ENCODE measurements around the gene PDE11A.
A peak's percentile ranks its signal among the peaks of the same experiment; 100 is the strongest.

Gene PDE11A

DNA sequence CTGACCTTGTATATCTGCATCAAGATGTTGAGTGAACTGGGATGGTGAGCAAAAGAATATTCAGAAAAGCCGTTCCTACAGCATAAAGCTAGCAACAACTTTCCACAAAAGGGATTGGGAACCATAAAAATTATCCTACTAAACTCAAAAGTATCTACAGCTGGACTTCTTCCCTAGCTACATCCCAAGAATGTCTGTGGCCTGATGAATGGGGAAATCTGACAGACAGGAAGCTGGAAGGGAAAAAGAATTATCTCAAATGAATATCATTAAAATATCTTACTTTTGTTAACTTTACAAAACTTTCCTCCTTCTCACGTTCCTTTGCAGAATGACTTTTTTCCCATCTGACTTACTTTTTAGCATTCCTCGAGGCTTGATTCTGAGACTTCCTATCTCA, 150.9 kb downstream of the PDE11A start:
- DNase-seq = no peak

DNA sequence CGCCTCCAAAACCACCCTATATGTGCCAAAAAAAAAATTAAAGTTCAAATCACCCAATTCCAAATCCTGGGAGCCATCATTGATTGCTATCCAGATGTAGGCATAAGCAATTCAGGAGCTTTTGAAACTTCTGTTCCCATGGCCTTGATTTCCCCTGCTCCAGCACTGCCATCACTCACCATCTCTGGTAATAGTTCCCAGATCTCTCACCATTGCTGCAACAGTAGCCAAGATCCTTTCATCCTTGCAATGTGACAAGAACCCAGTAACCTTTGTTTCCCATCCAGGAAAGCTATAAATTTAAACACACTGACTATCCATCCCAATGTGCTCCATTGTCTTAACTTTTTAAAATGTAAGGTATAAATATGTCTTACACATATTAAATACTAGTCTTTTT, 155.4 kb downstream of the PDE11A start:
- no peak for DNase-seq

DNA sequence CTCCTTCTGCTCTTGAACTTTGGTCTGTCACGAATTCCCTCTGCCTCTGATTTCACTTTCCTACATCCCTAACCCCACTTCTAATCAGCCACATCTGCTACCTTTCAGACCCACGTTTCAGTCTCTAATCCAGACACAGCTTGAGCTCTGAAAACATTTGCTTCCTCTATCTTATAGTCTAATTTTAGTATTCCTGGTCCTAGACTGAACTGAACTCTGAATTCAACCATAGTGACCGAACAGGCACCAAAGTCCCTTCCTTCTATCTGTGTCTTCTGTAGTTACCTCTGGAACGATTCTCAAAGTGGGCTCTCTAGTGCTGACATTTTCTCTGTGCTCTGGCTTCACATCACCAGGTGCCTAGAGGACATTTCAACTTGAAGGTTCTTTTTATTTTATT, 156.2 kb downstream of the PDE11A start:
- DNase-seq = no peak

DNA sequence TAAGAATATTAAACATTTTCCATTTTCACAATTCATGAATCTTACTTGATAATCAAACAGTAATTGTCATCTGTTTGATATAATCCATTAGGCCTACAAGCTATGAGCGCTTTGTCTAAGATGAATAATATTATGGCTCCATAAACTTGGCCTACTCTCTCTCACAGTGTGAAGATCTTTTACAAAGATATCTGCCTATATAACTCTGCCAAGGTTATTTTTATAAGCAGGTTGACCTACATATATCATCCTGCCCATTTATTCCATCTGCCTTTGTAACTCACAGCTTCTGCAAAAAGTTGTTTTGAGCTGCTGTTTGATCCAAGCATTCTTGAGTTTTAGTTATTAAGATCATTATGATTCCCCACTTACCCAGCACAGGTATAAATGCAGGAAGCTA, 158.3 kb downstream of the PDE11A start:
- no peak for DNase-seq

DNA sequence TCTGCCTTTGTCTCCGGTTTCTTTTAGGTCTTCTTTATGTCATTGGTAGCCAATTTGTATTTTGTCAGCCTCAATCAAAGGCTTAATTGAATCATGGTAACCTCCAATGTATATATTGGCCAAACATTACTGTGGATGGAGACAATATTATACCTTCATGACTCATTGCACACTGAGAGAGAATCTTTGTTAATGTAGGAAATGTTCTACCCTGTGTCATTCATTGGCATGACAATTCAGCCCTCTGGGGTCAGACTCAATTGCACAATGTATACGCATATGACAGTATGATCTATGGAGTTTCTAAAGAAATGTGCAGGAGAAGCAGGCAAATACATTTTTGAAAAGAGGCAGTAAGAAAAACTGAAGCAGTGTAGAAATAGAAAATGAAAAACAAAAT, 162.6 kb downstream of the PDE11A start:
- no peak for DNase-seq

DNA sequence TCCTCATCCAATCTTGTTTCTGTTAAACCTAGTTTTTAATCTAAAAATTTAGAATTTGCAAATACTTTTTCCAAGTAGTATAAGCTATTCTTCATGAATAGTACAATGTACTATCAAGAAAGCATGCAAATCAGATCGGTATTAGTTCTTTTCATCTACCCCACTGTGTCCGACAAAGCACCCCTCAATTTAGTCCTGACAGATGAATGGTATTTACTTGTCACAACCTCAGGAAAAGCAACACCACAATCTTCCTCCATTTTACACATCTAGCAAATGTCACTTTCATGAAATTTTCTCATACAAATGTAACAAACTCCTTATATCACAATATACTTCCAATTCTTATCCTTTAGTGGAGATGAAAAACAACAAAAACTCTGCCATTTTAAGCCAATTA, 163.8 kb downstream of the PDE11A start:
- no peak for DNase-seq

DNA sequence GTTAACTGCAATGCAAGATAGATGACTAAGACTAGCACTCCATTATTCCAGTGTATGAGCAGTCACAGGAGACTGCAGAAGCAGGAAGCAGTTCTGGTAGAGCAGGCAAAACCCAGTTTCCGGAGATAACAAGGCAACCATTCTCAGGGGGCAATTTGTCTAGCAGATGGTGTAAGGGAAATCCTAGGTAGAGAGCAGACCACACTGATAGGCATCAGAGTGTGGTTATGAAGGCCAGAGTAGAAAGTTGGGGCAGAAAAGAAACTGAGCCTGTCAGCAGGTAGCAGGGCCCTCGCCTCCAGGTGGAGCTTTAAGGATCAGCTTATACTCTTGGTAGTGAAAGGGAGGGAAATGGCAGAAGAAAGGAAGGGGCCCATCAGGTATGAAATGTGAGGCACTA, 164.4 kb downstream of the PDE11A start:
- no peak for DNase-seq

DNA sequence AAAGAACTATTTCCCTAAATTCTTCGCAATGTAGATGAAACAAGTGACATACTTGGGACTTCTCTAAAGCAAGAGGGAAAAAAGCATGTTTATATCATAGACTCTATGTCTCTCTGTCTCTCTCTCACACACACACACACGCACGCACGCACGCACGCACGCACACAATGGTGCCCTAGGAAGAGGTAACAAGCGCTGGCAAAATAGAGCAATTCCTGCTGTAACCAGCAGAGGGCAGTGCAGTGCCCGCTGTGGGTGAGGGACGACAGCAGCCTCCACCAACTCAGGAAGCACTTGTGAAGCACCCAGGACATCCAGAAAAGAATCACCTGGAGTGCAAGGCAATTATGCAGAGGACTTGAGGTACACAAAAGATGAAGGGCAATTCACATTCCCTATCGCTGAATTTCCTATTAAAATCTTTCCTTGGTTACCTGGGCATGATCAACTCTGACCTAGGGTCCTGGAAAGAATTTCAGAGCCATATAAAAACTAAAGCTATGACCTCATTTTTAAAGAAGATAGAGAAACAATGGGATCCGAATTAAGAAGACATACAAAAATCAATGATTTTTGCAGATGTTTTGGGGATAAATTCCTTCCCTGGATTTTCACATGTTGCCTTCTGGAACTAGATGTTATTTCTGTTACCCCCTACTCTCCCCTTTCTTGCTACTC, 166.4 kb downstream of the PDE11A start:
- DNase-seq = peak; percentile 52 to 54

DNA sequence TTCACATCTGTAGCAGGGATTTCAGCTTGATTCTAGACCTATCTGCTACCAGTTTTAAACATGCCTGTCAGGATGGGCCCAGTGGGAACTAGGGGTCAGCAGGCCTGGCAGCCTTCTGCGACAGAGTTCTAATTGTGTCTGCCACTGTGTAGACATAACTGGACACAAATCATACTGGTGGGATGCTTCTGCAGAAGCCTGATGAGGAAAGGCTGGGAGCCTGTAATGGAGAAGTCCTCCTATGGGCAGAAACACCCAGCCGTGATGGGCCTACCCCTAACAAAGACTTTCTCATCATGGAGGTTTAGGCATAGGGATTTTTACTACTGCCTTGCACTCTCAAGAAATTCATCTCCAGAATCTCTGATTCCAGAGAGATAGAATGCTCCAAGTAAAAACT, 166.9 kb downstream of the PDE11A start:
- no peak for DNase-seq

DNA sequence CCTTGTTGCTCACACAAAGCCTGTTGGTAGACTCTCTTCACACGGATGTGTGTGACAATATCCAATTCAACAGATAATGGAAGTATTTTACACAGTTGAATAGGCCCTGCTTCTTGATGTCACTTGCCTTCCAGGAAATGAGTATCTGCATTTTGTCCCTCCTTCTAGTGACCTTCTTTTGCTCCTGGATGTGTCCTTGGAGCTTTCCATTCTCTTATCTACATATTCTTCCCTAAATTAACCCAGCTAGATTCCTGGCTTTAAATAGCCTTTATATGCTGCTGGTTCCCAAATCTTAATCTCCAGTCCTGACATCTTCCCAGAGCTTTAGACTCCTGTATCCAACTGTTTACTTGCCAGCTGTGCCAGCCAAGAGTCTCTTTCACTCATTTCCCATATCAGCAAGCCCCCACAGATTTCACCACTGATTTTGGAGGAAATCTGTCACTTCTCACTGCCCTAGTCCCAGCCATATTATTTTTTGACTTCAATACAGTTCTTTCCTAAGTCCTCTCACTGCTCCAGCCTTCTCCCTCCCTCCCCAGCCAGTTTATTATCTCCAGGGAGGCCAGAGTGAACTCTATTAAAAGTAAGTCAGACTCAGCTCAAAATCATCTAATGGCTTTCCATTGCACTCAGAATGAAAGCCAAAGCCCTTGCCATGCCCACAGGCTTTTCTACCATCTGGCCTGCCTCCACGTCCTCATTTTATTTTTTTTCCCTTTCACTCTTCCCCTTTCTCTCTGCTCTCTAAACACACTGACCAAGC, 170.0 kb downstream of the PDE11A start:
- no peak for DNase-seq

DNA sequence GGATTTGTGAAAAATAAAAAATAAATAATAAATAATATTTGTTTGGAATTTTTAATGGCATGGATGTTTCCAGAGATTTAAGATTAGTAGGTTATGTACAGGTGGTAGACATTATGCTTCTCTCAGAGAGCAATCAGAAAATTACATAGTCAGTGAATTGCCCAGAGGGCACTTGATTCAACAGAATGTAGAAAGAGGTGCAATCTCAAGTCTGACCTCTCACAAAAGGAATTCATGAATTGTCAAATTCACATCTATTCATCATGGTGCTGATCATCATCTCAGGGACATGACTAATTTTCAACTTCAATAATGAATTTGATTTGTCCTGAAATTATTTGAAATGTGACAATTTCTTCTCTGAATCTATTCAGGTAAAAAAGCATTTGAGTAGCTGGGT, 172.5 kb downstream of the PDE11A start:
- DNase-seq = no peak

DNA sequence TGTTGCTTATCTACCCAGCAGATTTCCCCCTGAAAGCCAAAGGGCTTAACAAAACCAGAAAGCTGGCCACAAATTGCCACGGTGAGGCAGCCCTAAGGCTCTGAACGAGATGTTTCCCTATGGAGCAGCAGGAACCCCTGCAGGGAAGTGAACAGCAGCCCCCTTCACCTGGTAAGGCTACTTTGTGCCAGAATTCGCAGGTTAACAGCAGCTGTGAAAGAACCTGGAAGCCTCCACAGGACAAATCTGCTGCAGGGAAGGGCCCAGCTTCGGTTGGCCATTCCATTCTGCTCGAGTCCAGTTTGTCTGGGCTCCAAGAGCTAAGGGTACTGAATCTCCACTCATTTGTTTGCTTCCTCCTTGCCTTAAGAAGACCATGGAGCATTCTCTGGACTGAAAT, 175.3 kb downstream of the PDE11A start:
- DNase-seq = no peak

DNA sequence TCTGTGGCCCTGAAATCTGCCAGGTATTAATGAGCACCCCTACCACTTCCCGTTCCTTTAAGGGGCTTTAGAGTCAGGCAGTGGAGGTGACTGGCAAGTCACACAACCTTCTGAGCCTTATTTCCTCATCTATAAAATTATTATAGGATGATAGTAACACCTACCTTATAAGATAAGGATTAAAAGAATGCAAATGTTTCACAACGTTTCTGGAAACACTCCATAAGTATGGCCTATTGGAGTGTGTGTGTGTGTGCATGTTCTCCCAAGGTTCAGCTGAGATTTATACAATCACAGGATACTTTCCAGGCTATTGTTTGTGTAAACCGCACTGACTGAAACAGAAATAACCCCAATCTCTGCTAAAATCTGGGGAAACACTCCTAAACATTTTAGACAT, 176.0 kb downstream of the PDE11A start:
- DNase-seq = no peak

DNA sequence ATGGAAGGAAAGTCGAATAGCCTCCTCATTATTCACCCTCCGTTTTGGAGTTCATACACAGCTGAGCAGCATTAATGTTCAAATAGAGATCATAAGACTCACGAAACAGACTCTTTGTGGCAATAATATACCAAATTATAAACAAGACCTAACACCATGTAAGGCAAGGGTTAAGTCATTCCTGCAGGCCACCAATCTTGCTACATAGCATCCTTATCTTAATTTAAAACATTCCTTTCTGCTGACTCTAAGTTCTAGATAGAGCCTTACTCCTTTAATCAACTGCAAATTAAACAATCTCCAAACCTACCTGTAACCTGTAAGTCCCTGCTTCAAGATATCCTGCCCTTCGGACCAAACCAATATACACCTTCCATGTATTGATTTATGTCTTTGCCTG, 178.0 kb downstream of the PDE11A start:
- DNase-seq = no peak

DNA sequence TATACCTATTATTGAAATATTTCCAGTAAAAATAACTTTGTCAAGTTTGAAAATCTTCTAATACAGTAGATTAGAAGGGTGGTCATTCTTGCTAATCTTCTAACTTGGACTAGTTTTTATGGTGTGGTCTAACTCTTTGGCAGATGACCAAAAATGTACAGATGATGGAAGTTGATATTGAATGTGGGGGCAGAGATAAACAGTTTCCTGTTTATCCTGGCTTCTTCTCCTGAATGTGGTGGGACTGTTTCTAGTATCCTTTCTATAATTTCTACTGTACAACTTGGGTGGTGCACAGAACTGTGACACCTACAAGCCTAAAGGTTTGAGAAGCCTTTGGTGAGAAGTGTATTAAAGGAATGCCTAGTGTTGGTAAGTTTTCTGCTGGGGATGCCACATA, 178.7 kb downstream of the PDE11A start:
- no peak for DNase-seq

DNA sequence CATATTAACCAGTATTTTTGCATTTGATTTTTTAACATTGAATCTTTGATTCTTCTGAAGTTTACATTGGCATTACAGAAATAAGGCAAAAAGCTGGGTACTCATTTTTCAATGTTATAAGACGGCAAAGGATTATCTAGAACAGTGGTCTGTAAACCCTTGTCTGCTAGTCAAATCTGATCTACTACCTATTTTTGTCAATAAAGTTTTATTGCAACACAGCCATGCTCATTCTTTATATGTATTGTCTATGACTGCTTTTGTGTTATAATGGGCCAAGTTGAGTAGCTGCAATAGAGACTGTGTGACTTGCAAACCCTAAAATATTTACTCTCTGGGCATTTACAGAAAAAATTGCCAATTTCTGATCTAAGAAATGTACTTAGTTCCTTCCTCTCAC, 181.0 kb downstream of the PDE11A start:
- no peak for DNase-seq

DNA sequence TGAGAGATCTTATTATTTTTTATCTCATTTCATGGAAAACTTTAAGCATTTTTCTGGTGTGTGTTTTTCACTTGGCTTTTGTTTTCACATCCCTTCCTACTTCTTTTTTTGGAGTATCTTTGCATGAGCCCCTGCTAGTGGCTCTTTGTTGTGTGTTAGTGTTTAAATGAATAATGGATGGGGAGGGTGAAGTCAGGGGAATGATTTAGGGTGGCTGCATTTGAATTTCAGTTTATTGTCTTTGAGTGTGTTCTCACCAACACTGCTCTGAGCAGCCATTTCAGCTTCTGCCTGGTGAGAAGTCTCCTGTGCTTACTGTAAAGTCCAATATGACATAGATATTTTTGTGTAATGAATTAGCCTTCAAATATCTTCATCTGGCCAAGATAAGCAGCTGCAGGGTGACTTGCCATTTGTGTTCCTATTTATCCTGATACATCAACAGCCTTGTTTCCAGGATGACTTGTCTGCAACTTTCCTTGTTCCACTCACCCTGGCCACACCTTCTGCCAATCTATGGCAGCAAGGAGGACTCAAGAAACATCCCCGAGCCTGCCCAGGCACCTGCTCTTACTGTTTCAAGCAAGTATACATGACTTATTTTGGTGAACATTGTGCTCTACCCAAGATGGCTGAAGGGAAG, 182.6 kb downstream of the PDE11A start:
- DNase-seq = no peak

DNA sequence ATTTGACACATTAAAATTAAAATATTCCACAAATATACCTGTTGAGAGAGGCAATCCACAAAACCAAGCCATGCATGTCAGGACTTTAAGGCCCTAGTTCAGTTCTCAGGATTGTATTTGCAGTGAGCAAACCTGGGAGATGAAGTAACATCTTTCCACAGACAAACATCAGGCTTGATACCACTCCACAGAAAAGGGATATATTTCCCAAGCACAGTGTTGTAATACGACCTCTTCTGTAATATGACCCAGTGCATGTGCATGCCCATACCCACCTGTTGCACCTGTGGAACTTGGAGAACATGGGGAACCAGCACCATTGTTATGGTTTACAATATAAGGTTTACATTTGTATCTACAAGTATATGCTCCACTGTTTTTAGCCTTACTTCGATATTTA, 184.0 kb downstream of the PDE11A start:
- no peak for DNase-seq

DNA sequence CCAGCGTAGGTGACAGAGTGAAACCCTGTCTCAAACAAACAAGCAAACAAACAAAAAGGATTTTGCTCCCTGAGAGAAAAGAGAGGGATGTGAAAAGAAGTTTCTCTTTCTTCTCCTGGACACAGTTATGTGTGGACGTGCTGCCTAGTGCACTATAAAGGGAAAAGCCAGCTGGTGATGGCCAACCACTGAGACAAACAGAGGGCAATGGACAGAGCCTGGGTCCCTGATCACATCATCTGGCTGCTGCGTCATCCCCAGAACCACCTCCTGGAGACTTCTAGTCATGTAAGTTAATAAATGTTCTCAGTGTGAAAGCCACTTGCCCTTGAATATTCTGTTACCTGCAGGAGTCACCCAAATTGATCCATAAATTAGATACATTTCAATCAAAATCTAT, 184.9 kb downstream of the PDE11A start:
- DNase-seq = no peak

DNA sequence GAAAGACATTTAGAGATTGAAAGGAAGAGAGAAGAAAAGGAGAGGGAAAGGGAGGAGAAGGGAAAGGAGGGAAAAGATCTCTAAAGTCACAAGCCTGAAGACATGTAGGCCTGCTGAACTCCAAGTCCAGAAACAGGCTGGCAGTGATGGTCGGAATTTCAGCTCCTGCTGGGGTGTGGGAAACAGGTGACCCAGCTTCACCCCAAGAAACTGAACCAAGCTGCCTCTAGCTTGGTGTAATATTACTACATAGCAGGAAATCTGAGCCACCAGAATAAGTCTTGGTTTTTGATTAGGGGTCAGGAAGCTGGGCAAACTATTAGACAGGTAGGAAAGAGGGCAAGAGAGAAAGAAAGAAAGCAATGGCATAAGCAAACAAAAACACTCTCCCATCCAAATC, 185.8 kb downstream of the PDE11A start:
- DNase-seq = no peak

DNA sequence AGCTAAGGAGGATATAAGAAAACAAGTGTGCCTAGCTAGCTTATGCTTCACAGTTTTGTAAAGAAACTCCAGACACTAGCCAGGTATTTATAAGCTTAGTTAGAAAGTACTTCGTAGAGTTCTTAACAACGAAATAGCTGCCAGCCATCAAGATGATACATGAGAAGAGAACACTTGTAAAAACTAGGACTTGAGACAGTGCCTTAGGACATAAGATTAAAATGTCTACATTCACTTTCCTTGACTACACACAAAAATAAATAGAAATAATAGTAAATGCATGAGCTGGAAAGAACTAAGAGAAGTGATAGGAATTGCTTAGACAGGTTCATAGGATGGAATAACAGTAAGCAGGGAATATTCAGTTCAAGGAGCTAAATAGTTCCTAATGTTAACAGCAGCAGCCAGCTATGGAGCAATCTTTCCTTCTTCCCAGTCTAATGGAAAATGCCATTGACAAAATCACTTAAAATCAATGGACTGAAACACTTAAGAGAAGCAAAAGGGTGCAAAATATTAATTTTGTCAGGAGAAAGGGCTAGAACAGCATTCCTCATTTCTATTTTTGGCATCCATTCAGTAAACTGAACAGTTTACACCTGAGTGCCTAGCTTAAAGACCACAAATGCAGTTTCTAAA, 186.6 kb downstream of the PDE11A start:
- no peak for DNase-seq

DNA sequence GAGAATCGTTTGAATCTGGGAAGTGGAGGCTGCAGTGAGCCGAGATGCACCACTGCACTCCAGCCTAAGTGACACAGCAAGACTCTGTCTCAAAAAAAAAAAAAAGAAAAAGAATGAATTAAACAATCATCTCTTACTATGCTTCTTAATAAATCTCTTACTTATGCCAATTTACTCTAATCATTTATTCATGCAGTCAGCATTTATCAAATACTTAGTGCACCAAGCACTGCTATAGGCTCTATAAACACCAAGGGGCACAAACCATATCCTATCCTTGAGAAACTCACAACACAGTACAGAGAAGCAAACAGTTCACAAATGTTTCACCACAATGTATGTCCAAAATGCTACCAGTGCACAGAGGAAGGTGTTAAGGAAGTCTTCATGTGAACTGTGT, 189.4 kb downstream of the PDE11A start:
- no peak for DNase-seq

DNA sequence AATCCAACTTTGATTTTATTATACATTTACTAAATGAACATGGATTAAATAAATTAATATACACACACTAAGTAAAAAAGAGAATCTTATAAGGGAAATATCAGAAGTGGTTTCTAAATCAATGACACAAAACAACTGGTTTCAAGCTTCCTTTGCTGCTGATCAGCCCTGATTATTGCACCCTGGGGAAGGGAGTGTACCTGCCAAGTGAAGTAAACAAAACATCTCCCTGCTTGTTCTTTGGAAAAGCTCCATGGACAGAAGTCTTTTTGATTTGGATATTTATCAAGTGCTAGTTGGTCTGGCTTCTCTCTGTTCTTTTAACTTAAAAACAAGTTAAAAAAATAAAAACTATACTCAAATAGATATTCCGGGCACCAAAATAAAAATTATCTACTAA, 190.1 kb downstream of the PDE11A start:
- no peak for DNase-seq

DNA sequence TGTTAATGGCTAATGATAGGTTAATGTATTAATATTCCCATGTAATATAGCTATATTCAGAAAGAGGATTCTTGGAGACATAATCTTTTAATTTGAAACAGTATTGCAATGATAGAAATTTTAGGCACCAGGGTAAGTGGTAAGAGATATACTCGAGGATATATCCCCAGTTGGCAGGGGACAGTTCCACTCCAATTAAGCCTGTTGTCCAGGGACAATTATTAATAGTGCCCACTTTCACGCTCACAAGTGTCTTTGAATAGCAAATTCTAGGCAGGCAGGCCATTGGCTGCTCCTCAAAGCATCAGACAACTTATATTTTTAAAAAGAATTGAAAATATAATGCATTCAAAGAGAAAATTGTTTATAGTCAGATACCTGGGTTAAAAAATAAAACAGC, 190.7 kb downstream of the PDE11A start:
- DNase-seq = no peak
